HepG2 (cell line): ENCODE data around the gene IL6ST. TPM values are rescaled to one million over a fixed set of nuclear protein-coding genes. Genes with fewer than 3 reads are reported as not detected.

Experiments
- ADNP ChIP-seq: sonication (generic); formaldehyde crosslinking; IDR thresholded peaks from 2 replicates; pipeline ENCODE4 v1.4.0; 2020; ENCODE audit warnings: missing genetic modification reagents
- AHDC1 ChIP-seq: sonication (generic); formaldehyde crosslinking; IDR thresholded peaks from 2 replicates; pipeline ENCODE4 v1.5.1; 2020; ENCODE audit warnings: mild to moderate bottlenecking, missing genetic modification reagents, borderline replicate concordance
- EED ChIP-seq: sonication (generic); formaldehyde crosslinking; IDR thresholded peaks from 2 replicates; pipeline ENCODE4 v1.5.0; 2020; ENCODE audit warnings: mild to moderate bottlenecking, missing genetic modification reagents
- FIP1L1 ChIP-seq: fragments of 200-400 bp; formaldehyde crosslinking; IDR thresholded peaks from 2 replicates; pipeline ENCODE4 v1.6.1; 2018; ENCODE audit warnings: low read depth, mild to moderate bottlenecking, low read length, moderate library complexity, borderline replicate concordance; ENCODE audit not compliant: insufficient read depth
- FOXA3 ChIP-seq: IDR thresholded peaks from 2 replicates; pipeline ENCODE4 v1.6.1; 2016; ENCODE audit warnings: missing genetic modification reagents, missing compliant biosample characterization
- IRX3 ChIP-seq: sonication (generic); formaldehyde crosslinking; IDR thresholded peaks from 2 replicates; pipeline ENCODE4 v1.8.1; 2023; ENCODE audit warnings: mild to moderate bottlenecking, low read depth, missing genetic modification reagents, borderline replicate concordance
- KAT7 ChIP-seq: IDR thresholded peaks from 2 replicates; pipeline ENCODE4 v1.6.1; 2018; ENCODE audit warnings: borderline replicate concordance, missing compliant biosample characterization
- KLF15 ChIP-seq: sonication (generic); formaldehyde crosslinking; IDR thresholded peaks from 2 replicates; pipeline ENCODE4 v1.8.1; 2023; ENCODE audit warnings: borderline replicate concordance, mild to moderate bottlenecking, inconsistent platforms, missing genetic modification reagents, mixed read lengths
- MIER2 ChIP-seq: IDR thresholded peaks from 2 replicates; pipeline ENCODE4 v1.6.1; 2016; ENCODE audit warnings: missing biosample characterization, missing genetic modification reagents
- SAFB2 ChIP-seq: sonication (generic); formaldehyde crosslinking; IDR thresholded peaks from 2 replicates; pipeline ENCODE4 v1.5.1; 2020; ENCODE audit warnings: missing genetic modification reagents, low read depth, mild to moderate bottlenecking, borderline replicate concordance
- SOX5 ChIP-seq: IDR thresholded peaks from 2 replicates; pipeline ENCODE4 v1.6.1; 2016; ENCODE audit warnings: borderline replicate concordance
- TAF1 ChIP-seq: sonication (generic); formaldehyde crosslinking; IDR thresholded peaks from 2 replicates; pipeline ENCODE4 v1.4.0; 2020; ENCODE audit warnings: missing genetic modification reagents
- THYN1 ChIP-seq: sonication (generic); formaldehyde crosslinking; IDR thresholded peaks from 2 replicates; pipeline ENCODE4 v1.8.1; 2023; ENCODE audit warnings: low read depth, mild to moderate bottlenecking, moderate library complexity, missing genetic modification reagents, borderline replicate concordance
- YEATS2 ChIP-seq: sonication (generic); formaldehyde crosslinking; IDR thresholded peaks from 2 replicates; pipeline ENCODE4 v1.4.0; 2020; ENCODE audit warnings: missing genetic modification reagents, borderline replicate concordance
- ZC3H4 ChIP-seq: sonication (generic); formaldehyde crosslinking; IDR thresholded peaks from 2 replicates; pipeline ENCODE4 v1.4.0; 2020; ENCODE audit warnings: missing genetic modification reagents, borderline replicate concordance
- ZFP62 ChIP-seq: sonication (generic); formaldehyde crosslinking; IDR thresholded peaks from 2 replicates; pipeline ENCODE4 v1.4.0; 2020; ENCODE audit warnings: missing genetic modification reagents
- ZNF367 ChIP-seq: sonication (generic); formaldehyde crosslinking; IDR thresholded peaks from 2 replicates; pipeline ENCODE4 v1.4.0; 2020; ENCODE audit warnings: missing genetic modification reagents, borderline replicate concordance
- ZNF430 ChIP-seq: sonication (generic); formaldehyde crosslinking; IDR thresholded peaks from 2 replicates; pipeline ENCODE4 v1.9.0; 2021; ENCODE audit warnings: mild to moderate bottlenecking, missing genetic modification reagents
- polyA plus RNA-seq, 8 experiments: library from polyadenylated mRNA; depleted of rRNA in 3 of 8; stranded (reverse) in 7 of 8; unstranded in 1 of 8; fragments of >200 nt; fragmentation: Illumina TruSeq in 4 of 8; extraction: Trizol in 4 of 8; gene quantifications; 2 replicates each; pipeline versions ENCODE4 v1.2.1 to v1.2.3, GENCODE V29; 2011 to 2016; ENCODE audit warnings: low read depth in 4 of 8, missing spikeins in 1 of 8, mixed read lengths in 1 of 8; ENCODE audit not compliant: insufficient read depth in 1 of 8
- total RNA-seq, 5 experiments: library from RNA; depleted of rRNA; stranded (reverse); fragments of >200 nt; fragmentation: Illumina TruSeq; extraction: Trizol; gene quantifications; 2 replicates each; pipeline ENCODE4 v1.2.3, GENCODE V29; 2016; ENCODE audit warnings: low read depth in 1 of 5
- TF ChIP-seq, protein P1 (sequence below), 2 experiments: fragments of 450-650 bp in 1 of 2; sonication (generic) in 1 of 2; formaldehyde crosslinking; IDR thresholded peaks; 2 replicates each; pipeline versions ENCODE4 v1.5.0 to v1.8.0; 2020 to 2022; ENCODE audit warnings: mild to moderate bottlenecking in 1 of 2, missing genetic modification reagents in 1 of 2
- TF ChIP-seq, protein P2 (sequence below): sonication (generic); formaldehyde crosslinking; IDR thresholded peaks from 2 replicates; pipeline ENCODE4 v1.8.0; 2023; ENCODE audit warnings: mild to moderate bottlenecking, missing genetic modification reagents
- TF ChIP-seq, protein P3 (sequence below): sonication (generic); formaldehyde crosslinking; IDR thresholded peaks from 2 replicates; pipeline ENCODE4 v1.4.0; 2020; ENCODE audit warnings: mild to moderate bottlenecking, missing genetic modification reagents, borderline replicate concordance

The IL6ST gene
- total and polyA plus RNA-seq, 2 of the 13 experiments (the other 11 are each of a cell fraction or from before 2014, with no cell fraction given), result 66.6 to 166 TPM

GRCh38 chr5:55994495-55994997 lies at the start of gene IL6ST (continued):
- TF ChIP-seq KLF15 (CRISPR knock-in tag) (no peak), THYN1 (CRISPR knock-in tag) (0 out of 2 replicates have a peak, but pooled peaks have one; percentile 95), ZFP62 (CRISPR knock-in tag) (no peak), MIER2 (CRISPR knock-in tag) (no peak), FIP1L1 (no peak), SAFB2 (CRISPR knock-in tag) (peak; percentile 69; the same call in 1 of the 2 replicates), ZNF430 (CRISPR knock-in tag) (peak; percentile 6; the same call in 1 of the 2 replicates), ZNF367 (CRISPR knock-in tag) (0 out of 2 replicates have a peak, but pooled peaks have one; percentile 37), FOXA3 (no peak), TAF1 (CRISPR knock-in tag) (peak; percentile 80), ADNP (no peak), YEATS2 (CRISPR knock-in tag) (no peak), EED (CRISPR knock-in tag) (peak; percentile 91), KAT7 (CRISPR knock-in tag) (no peak; the same call in 1 of the 2 replicates), AHDC1 (CRISPR knock-in tag) (no peak), ZC3H4 (no peak), IRX3 (no peak; the same call in 1 of the 2 replicates), SOX5 (no peak)
- TF ChIP-seq, protein P1, sequence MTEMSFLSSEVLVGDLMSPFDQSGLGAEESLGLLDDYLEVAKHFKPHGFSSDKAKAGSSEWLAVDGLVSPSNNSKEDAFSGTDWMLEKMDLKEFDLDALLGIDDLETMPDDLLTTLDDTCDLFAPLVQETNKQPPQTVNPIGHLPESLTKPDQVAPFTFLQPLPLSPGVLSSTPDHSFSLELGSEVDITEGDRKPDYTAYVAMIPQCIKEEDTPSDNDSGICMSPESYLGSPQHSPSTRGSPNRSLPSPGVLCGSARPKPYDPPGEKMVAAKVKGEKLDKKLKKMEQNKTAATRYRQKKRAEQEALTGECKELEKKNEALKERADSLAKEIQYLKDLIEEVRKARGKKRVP (CRISPR knock-in tag; IDR thresholded peaks at IDR 0.05), result no peak
- TF ChIP-seq, protein P2, sequence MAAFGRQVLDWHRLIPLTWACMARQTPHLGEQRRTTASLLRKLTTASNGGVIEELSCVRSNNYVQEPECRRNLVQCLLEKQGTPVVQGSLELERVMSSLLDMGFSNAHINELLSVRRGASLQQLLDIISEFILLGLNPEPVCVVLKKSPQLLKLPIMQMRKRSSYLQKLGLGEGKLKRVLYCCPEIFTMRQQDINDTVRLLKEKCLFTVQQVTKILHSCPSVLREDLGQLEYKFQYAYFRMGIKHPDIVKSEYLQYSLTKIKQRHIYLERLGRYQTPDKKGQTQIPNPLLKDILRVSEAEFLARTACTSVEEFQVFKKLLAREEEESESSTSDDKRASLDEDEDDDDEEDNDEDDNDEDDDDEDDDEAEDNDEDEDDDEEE (CRISPR knock-in tag), result peak; percentile 55; the same call in 1 of the 2 replicates
- TF ChIP-seq, protein P3, sequence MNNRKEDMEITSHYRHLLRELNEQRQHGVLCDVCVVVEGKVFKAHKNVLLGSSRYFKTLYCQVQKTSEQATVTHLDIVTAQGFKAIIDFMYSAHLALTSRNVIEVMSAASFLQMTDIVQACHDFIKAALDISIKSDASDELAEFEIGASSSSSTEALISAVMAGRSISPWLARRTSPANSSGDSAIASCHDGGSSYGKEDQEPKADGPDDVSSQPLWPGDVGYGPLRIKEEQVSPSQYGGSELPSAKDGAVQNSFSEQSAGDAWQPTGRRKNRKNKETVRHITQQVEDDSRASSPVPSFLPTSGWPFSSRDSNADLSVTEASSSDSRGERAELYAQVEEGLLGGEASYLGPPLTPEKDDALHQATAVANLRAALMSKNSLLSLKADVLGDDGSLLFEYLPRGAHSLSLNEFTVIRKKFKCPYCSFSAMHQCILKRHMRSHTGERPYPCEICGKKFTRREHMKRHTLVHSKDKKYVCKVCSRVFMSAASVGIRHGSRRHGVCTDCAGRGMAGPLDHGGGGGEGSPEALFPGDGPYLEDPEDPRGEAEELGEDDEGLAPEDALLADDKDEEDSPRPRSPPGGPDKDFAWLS, result no peak
